GM12875 (cell line): ENCODE measurements around the gene ZNF814.

Experiments
- H3K4me3 ChIP-seq: one replicate; pipeline ENCODE4 v1.5.1; 2011; ENCODE audit warnings: low read depth, low read length, control low read depth
- CTCF ChIP-seq: IDR thresholded peaks from 2 replicates; pipeline ENCODE4 v1.5.1; 2011; ENCODE audit warnings: low read depth, mild to moderate bottlenecking, control low read depth, inconsistent platforms, low read length, moderate library complexity, borderline replicate concordance; ENCODE audit not compliant: insufficient read depth

ZNF814 gene

GRCh38 chr19:57803594-57804325, 85.1 kb downstream of the ZNF814 start:
- no peak for TF ChIP-seq CTCF
- H3K4me3 ChIP-seq = no peak overlapping the region

- no peak overlapping the region for H3K4me3 ChIP-seq
- no peak for TF ChIP-seq CTCF
Observed at GRCh38 chr19:57803265-57803593, 85.6 kb downstream of the ZNF814 start.

- H3K4me3 ChIP-seq = no peak overlapping the region
- no peak for TF ChIP-seq CTCF
Observed at GRCh38 chr19:57802269-57802668, 86.6 kb downstream of the ZNF814 start.

- H3K4me3 ChIP-seq = no peak overlapping the region
Observed at GRCh38 chr19:57800696-57801095, 88.1 kb downstream of the ZNF814 start.

More at GRCh38 chr19:57800696-57801095, 88.1 kb downstream of the ZNF814 start:
- no peak for TF ChIP-seq CTCF
